GM12878 (cell line): ENCODE data around the gene MSL3B.

Experiments
- ATAC-seq: fragments of 200-7000 bp; cut with Tn5 transposase; 3 replicates; pipeline ENCODE4 v1.9.1; 2020; ENCODE audit warnings: mild to moderate bottlenecking, moderate library complexity
- BruUV-seq: library from RNA; stranded (reverse); fragments of 400-500 nt; replicated peaks from 2 replicates; lab custom pipeline; 2021; lab: Mats Ljungman, UMichigan
- CTCF ChIA-PET: fragments of 300-600 bp; sonication (Branson Sonifier 250); formaldehyde crosslinking; extraction: SDS; loops from one replicate; lab custom pipeline; 2021; ENCODE audit warnings: inconsistent platforms; lab: Yijun Ruan, JAX
- POLR2A ChIA-PET: fragments of 350-600 bp; formaldehyde crosslinking; extraction: SDS; loops from one replicate; lab custom pipeline; 2021; ENCODE audit warnings: inconsistent platforms; lab: Charles Lee
- RAD21 ChIA-PET: fragments of 300-600 bp; sonication (Branson Sonifier 250); formaldehyde crosslinking; loops from one replicate; lab custom pipeline; 2023; ENCODE audit warnings: antibody characterized with exemption; ENCODE audit not compliant: unreplicated experiment; lab: Charles Lee
- SMC1A ChIA-PET: fragments of 300-600 bp; sonication (Branson Sonifier 250); formaldehyde crosslinking; loops from one replicate; lab custom pipeline; 2023; ENCODE audit not compliant: unreplicated experiment, uncharacterized antibody; lab: Charles Lee
- DNase-seq: peaks from one replicate; pipeline ENCODE4 v3.0.0-alpha.2; 2011; ENCODE audit warnings: low read depth, low spot score
- FAIRE-seq: peaks from 3 replicates; lab custom pipeline; 2011; peaks lifted over from hg19 to GRCh38; lab: Jason Lieb, UNC
- H2AFZ ChIP-seq: 2 replicates; pipeline ENCODE4 v1.6.0; 2011; ENCODE audit warnings: low read depth, low read length, control low read depth; ENCODE audit not compliant: control insufficient read depth
- H3K27ac ChIP-seq: 2 replicates; pipeline ENCODE4 v1.5.1; 2011; ENCODE audit warnings: control low read depth; ENCODE audit not compliant: control insufficient read depth, insufficient read depth
- H3K27me3 ChIP-seq, 2 experiments: replicated peaks in 1 of 2; 2 replicates each; pipeline versions ENCODE4 v1.6.0 to v1.6.1; 2011; ENCODE audit warnings: low read length in 1 of 2; ENCODE audit not compliant: control insufficient read depth in 2 of 2, insufficient read depth in 2 of 2
- H3K36me3 ChIP-seq, 2 experiments: 2 replicates each; pipeline ENCODE4 v1.5.1; 2011; ENCODE audit warnings: low read length in 1 of 2; ENCODE audit not compliant: control insufficient read depth in 2 of 2, insufficient read depth in 2 of 2
- H3K4me1 ChIP-seq: 2 replicates; pipeline ENCODE4 v1.6.1; 2011; ENCODE audit warnings: mild to moderate bottlenecking, low read length, moderate library complexity, mixed read lengths; ENCODE audit not compliant: control insufficient read depth, insufficient read depth
- H3K4me2 ChIP-seq: 2 replicates; pipeline ENCODE4 v1.6.0; 2011; ENCODE audit warnings: control low read depth; ENCODE audit not compliant: control insufficient read depth, insufficient read depth
- H3K4me3 ChIP-seq: fragments of 200-600 bp; sonication (generic); 2 replicates; pipeline ENCODE4 v1.5.1; 2016
- H3K79me2 ChIP-seq: 2 replicates; pipeline ENCODE4 v1.6.0; 2011; ENCODE audit warnings: low read length; ENCODE audit not compliant: control insufficient read depth, insufficient read depth
- H3K9ac ChIP-seq: 2 replicates; pipeline ENCODE4 v1.8.0; 2011; ENCODE audit warnings: low read length, control low read depth, mixed read lengths; ENCODE audit not compliant: control insufficient read depth, insufficient read depth
- H3K9me3 ChIP-seq: replicated peaks from 3 replicates; pipeline ENCODE4 v1.5.1; 2011; ENCODE audit warnings: mild to moderate bottlenecking, low read length; ENCODE audit not compliant: control insufficient read depth, insufficient read depth
- H4K20me1 ChIP-seq: 2 replicates; pipeline ENCODE4 v1.6.0; 2011; ENCODE audit not compliant: control insufficient read depth, insufficient read depth
- ASH2L ChIP-seq: fragments of 300-600, 200-600 bp; sonication (generic); IDR thresholded peaks from 2 replicates; pipeline ENCODE4 v1.6.1; 2017; ENCODE audit warnings: low read depth, mild to moderate bottlenecking, borderline replicate concordance
- BACH1 ChIP-seq: fragments of 450-650 bp; IDR thresholded peaks from 2 replicates; pipeline ENCODE4 v1.6.1; 2017; ENCODE audit warnings: mild to moderate bottlenecking, borderline replicate concordance
- BHLHE40 ChIP-seq, 2 experiments: fragments of 450-650 bp in 1 of 2; IDR thresholded peaks; 2 replicates each; pipeline ENCODE4 v1.6.1; 2011 to 2017; ENCODE audit warnings: low read depth in 2 of 2, borderline replicate concordance in 1 of 2, improper control_type of control experiment in 1 of 2, low read length in 1 of 2, mild to moderate bottlenecking in 1 of 2
- CHD4 ChIP-seq: fragments of 200-600 bp; sonication (generic); IDR thresholded peaks from 2 replicates; pipeline ENCODE4 v1.6.1; 2016; ENCODE audit warnings: mild to moderate bottlenecking
- CREB1 ChIP-seq: IDR thresholded peaks from 2 replicates; pipeline ENCODE4 v1.6.1; 2012; ENCODE audit warnings: low read depth, mild to moderate bottlenecking, inconsistent platforms
- FOS ChIP-seq: IDR thresholded peaks from 3 replicates; pipeline ENCODE4 v1.6.1; 2011; ENCODE audit warnings: borderline replicate concordance; ENCODE audit not compliant: insufficient read length; ENCODE audit errors: extremely low read depth
- HSF1 ChIP-seq: fragments of 150-350 bp; IDR thresholded peaks from 2 replicates; pipeline ENCODE4 v1.6.1; 2014; ENCODE audit warnings: mild to moderate bottlenecking, low read depth, low read length
- KAT2A ChIP-seq: conservative IDR thresholded peaks from 2 replicates; pipeline ENCODE4 v1.6.1; 2011; ENCODE audit warnings: low read depth, low read length; ENCODE audit not compliant: control insufficient read depth
- NBN ChIP-seq: fragments of 450-650 bp; IDR thresholded peaks from 2 replicates; pipeline ENCODE4 v1.6.1; 2016
- NKRF ChIP-seq: fragments of 450-650 bp; conservative IDR thresholded peaks from 2 replicates; pipeline ENCODE4 v1.6.1; 2017; ENCODE audit warnings: mild to moderate bottlenecking, moderate library complexity
- NR2C1 ChIP-seq: fragments of 450-650 bp; IDR thresholded peaks from 2 replicates; pipeline ENCODE4 v1.6.1; 2017; ENCODE audit warnings: antibody characterized with exemption, mild to moderate bottlenecking, moderate library complexity
- SIN3A ChIP-seq: IDR thresholded peaks from 2 replicates; pipeline ENCODE4 v1.6.1; 2012; ENCODE audit warnings: low read depth, low read length, improper control_type of control experiment
- SMAD5 ChIP-seq: IDR thresholded peaks from 2 replicates; pipeline ENCODE4 v1.6.1; 2016; ENCODE audit warnings: antibody characterized with exemption, low read depth
- YBX1 ChIP-seq: fragments of 450-650 bp; IDR thresholded peaks from 2 replicates; pipeline ENCODE4 v1.6.1; 2016; ENCODE audit warnings: antibody characterized with exemption
- ZNF274 ChIP-seq: IDR thresholded peaks from one replicate; pipeline ENCODE4 v1.8.0; 2011; ENCODE audit not compliant: insufficient read length, insufficient read depth
- WGBS: methylation state at CpG from one replicate; pipeline ENCODE4 v1.1.6; 2016; ENCODE audit warnings: low lambda C conversion rate; ENCODE audit not compliant: insufficient replicate concordance, insufficient coverage; ENCODE audit errors: missing lambda C conversion rate; 5-methylcytosine and 5-hydroxymethylcytosine counted together
- in situ Hi-C: fragments of 300-500 bp; cut with MboI; formaldehyde crosslinking; loops from 9 replicates; pipeline ENCODE4 v1.14.3; 2018; ENCODE audit warnings: mixed read lengths
- intact Hi-C: fragments of 100-400 bp; cut with micrococcal nuclease; formaldehyde crosslinking; loops from one replicate; pipeline ENCODE4 v1.14.2; 2022; ENCODE audit not compliant: unreplicated experiment

Gene MSL3B

GRCh38 chr2:233840520-233840919 is 27.7 kb downstream of the MSL3B start:
- DNase-seq = no peak
- Histone ChIP-seq H3K9me3 (no peaks in the 10 kb centered on the region), H3K36me3 (peaks cover 44 to 71% of the 10 kb centered on the region in 2 experiments), H3K27me3 (no peaks in the 10 kb centered on the region), H3K4me3 (no peak overlapping the region), H3K79me2 (peaks cover 32% of the 10 kb centered on the region), H3K4me2 (no peak overlapping the region), H3K27ac (no peak overlapping the region), H3K9ac (no peak overlapping the region), H4K20me1 (no peaks in the 10 kb centered on the region), H3K4me1 (peaks cover 13% of the 10 kb centered on the region), H2AFZ (no peak overlapping the region)
- CTCF ChIA-PET = interaction anchor here (1.2 kb wide), 1 partner anchor 18 kb away, joined by 3 read pairs; no protein-coding TSS in a partner anchor
- in situ Hi-C loops (no loop called here), intact Hi-C loops (no loop called here)
- SMC1A ChIA-PET = no interaction called here
- RAD21 ChIA-PET = no interaction called here
- FAIRE-seq = no peak
- WGBS = over 99% methylated on average over 9 of the region's 9 CpGs
- BruUV-seq = no TSS peak
- no peak for TF ChIP-seq CREB1
- no peak for TF ChIP-seq YBX1
- no peak for TF ChIP-seq FOS
- no peak for TF ChIP-seq HSF1
- TF ChIP-seq CHD4 = no peak
- no peak for TF ChIP-seq ZNF274
- TF ChIP-seq BACH1 = no peak
- no peak for TF ChIP-seq BHLHE40 (IDR thresholded peaks at IDR 0.05; ENCODE audit: borderline replicate concordance in 1 of 2, low read depth in 2 of 2, low read length in 1 of 2)
- no peak for TF ChIP-seq NR2C1
- no peak for TF ChIP-seq NKRF
- TF ChIP-seq KAT2A = no peak
- TF ChIP-seq NBN = no peak
- no peak for TF ChIP-seq ASH2L
- no peak for TF ChIP-seq SMAD5
- no peak for TF ChIP-seq SIN3A
- ATAC-seq = no peak
- POLR2A ChIA-PET = interaction anchor here (0.6 kb wide), 1 partner anchor 155 kb away, joined by 3 read pairs; no protein-coding TSS in a partner anchor
